Fibroblast of the aortic adventitia (primary cell): ENCODE data around the gene STRIP2. TPM values are rescaled to one million over a fixed set of nuclear protein-coding genes. Genes with fewer than 3 reads are reported as not detected.
"Not testable (repeated sequence)": the region's sequence is repeated elsewhere in the genome, so short reads cannot be mapped to it uniquely, and the experiment has no call there.

Experiments used
- DNase-seq: peaks from one replicate; pipeline ENCODE4 v3.0.0-alpha.2; 2010; ENCODE audit warnings: low read depth
- H3K4me3 ChIP-seq: 2 replicates; pipeline ENCODE4 v1.5.1; 2011; ENCODE audit warnings: low read depth, mild to moderate bottlenecking, control low read depth, low read length, moderate library complexity
- total RNA-seq: library from RNA; depleted of rRNA; stranded (reverse); fragments of >200 nt; gene quantifications from 2 replicates; pipeline ENCODE4 v1.2.3, GENCODE V29; 2012; ENCODE audit warnings: low replicate concordance
- TF ChIP-seq, protein P1 (sequence below): IDR thresholded peaks from 2 replicates; pipeline ENCODE4 v1.5.1; 2011; ENCODE audit warnings: mild to moderate bottlenecking, low read length, control low read depth, inconsistent platforms; ENCODE audit not compliant: insufficient read depth

STRIP2 gene
- total RNA-seq, 1 donor, result 6.9 TPM

DNA sequence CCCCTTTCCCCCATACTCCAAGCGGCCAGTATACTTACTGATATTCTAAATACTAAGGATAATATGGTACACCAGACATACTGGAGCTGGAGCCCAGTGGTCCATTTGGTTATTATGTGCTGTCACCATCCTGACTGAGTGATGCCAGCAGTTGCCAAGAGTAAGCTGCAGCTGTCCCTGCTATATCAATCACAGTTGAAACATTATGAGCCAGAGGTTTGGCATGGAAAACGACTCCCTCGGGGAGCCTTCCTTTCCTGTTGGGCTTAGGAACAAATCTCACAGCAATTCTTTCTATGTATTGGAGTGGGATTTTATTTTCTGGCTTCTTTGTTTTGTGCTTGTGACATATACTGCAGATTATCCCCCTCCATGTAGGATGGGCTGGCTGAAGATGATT is 32.6 kb downstream of the STRIP2 start:
- TF ChIP-seq, protein P1, sequence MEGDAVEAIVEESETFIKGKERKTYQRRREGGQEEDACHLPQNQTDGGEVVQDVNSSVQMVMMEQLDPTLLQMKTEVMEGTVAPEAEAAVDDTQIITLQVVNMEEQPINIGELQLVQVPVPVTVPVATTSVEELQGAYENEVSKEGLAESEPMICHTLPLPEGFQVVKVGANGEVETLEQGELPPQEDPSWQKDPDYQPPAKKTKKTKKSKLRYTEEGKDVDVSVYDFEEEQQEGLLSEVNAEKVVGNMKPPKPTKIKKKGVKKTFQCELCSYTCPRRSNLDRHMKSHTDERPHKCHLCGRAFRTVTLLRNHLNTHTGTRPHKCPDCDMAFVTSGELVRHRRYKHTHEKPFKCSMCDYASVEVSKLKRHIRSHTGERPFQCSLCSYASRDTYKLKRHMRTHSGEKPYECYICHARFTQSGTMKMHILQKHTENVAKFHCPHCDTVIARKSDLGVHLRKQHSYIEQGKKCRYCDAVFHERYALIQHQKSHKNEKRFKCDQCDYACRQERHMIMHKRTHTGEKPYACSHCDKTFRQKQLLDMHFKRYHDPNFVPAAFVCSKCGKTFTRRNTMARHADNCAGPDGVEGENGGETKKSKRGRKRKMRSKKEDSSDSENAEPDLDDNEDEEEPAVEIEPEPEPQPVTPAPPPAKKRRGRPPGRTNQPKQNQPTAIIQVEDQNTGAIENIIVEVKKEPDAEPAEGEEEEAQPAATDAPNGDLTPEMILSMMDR, result no peak
- no peak overlapping the region for H3K4me3 ChIP-seq
- DNase-seq, result no peak

DNA sequence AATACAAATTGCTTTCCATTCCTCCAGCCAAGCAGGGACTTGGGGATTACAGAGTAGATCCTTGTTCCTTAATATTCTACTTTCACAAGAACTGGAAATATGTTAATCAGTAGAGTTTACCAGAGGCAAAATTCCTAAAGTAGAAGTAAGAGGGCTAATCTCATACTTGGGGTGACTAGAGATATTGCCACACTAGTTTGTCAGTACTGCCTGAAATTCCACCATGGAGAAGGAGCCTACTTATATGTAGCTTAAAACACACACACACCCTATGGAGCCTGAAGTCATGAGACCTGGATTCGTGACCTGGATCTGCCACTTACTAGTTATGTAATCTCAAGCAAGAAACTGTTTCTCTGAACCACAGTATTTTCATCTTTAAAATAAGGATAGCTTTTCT is 33.9 kb downstream of the STRIP2 start:
- TF ChIP-seq, protein P1, result no peak
- H3K4me3 ChIP-seq, result no peak overlapping the region
- DNase-seq, result peak; percentile 80

DNA sequence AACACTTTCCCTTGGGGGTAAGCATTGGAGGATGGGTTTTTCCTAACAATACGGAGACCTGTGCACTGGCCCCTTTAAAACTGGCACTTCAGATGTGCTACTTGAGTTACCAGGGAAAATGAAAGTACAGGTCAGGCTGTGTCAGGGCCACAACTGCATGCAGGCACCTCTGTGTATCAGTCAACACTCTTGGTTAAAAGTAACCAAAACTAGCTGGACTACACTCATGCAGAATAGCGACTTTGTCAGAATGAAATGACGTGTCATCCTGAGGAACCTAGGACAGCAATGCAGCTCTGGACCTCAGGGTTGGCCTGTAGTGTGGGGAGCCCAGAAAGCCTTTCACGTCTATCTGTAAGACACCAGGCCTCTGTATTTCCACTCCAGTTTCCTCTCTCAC is 34.3 kb downstream of the STRIP2 start:
- no peak for DNase-seq
- no peak overlapping the region for H3K4me3 ChIP-seq
- TF ChIP-seq, protein P1, result no peak

DNA sequence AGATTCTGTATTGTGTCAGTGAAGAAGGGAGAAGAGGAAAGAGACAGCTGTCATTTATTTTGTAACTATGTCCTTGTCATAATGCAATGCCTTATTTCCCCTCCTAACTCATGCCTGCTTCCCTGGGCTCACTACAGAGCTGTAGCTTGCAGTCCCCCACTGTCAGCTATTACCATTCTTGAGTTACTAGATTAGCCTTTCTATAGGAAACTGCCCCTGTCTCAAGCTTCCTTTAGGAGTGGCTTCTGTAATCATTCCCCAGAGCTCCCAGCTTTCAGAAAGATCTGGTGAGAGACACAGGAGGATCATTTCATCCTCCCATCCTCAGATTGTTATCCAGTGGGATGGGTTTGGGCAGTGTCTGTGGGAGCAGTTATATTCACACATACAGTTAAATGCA is 35.7 kb downstream of the STRIP2 start:
- no peak overlapping the region for H3K4me3 ChIP-seq
- no peak for DNase-seq
- TF ChIP-seq, protein P1, result no peak

DNA sequence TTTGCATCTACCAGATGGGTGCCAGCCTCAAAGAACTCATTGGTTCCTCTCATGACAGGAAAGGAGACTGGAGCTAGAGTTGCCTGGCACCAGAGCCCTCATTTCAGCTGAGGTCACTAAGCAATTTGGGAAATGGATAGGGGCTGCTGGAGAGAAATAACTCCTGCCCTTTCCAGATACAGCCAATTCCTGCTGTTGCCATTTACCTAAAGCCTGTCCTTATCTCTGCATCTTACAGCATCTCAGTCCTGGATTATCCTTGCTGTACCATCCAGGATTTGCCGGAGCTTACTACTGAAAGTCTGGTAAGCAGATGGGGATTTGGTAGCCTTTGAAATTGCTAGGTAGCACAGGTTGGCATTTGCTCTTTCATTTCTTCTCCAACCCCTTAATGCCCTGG is 36.2 kb downstream of the STRIP2 start:
- no peak overlapping the region for H3K4me3 ChIP-seq
- TF ChIP-seq, protein P1, result no peak
- DNase-seq, result no peak

GRCh38 chr7:129471402-129471827 is 37.2 kb downstream of the STRIP2 start:
- DNase-seq, result no peak
- TF ChIP-seq, protein P1, result no peak
- H3K4me3 ChIP-seq, result no peak overlapping the region

DNA sequence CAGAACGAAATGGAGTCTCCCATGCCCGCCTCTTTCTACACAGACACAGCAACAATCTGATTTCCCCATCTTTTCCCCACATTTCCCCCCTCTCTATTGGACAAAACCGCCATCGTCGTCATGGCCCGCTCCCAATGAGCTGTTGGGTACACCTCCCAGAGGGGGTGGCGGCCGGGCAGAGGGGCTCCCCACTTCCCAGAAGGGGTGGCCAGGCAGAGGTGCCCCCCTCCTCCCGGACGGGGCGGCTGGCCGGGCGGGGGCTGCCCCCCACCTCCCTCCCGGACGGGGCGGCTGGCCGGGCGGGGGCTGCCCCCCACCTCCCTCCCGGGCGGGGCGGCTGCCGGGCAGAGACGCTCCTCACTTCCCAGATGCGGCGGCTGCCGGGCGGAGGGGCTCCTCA is 41.7 kb downstream of the STRIP2 start:
- not testable (repeated sequence) for H3K4me3 ChIP-seq, DNase-seq

DNA sequence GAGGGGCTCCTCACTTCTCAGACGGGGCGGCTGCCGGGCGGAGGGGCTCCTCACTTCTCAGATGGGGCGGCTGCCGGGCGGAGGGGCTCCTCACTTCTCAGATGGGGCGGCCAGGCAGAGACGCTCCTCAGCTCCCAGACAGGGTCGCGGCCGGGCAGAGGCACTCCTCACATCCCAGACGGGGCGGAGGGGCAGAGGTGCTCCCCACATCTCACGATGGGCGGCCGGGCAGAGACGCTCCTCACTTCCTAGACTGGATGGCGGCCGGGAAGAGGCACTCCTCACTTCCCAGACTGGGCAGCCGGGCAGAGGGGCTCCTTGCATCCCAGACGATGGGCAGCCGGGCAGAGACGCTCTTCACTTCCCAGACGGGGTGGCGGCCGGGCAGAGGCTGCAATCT is 42.2 kb downstream of the STRIP2 start:
- not testable (repeated sequence) for H3K4me3 ChIP-seq

More for the DNA sequence above, 42.2 kb downstream of the STRIP2 start:
- not testable (repeated sequence) for DNase-seq
